OCI-LY3 (cell line): Measurements from ENCODE around the gene PCSK4.

Source experiments
- H2AFZ ChIP-seq: fragments of 200-600, 300-600 bp; shearing (Covaris generic); 2 replicates; pipeline ENCODE4 v1.6.0; 2014; ENCODE audit warnings: antibody characterized with exemption, low read depth, low read length
- H3K27ac ChIP-seq: fragments of 200-600, 300-600 bp; sonication (generic); 2 replicates; pipeline ENCODE4 v1.5.1; 2014; ENCODE audit warnings: mild to moderate bottlenecking, low read length, moderate library complexity, mixed read lengths
- H3K27me3 ChIP-seq: fragments of 200-600, 300-600 bp; sonication (generic); 2 replicates; pipeline ENCODE4 v1.6.1; 2014; ENCODE audit warnings: low read depth, low read length, mixed read lengths
- H3K36me3 ChIP-seq: fragments of 200-600, 300-600 bp; sonication (generic); replicated peaks from 2 replicates; pipeline ENCODE3; 2014; ENCODE audit warnings: low read depth, low read length, mixed read lengths
- H3K4me1 ChIP-seq: fragments of 300-600, 200-600 bp; sonication (generic); 2 replicates; pipeline ENCODE4 v1.6.1; 2014; ENCODE audit warnings: low read length, mixed read lengths
- H3K4me2 ChIP-seq: fragments of 200-600, 300-600 bp; sonication (generic); 2 replicates; pipeline ENCODE4 v1.6.1; 2014; ENCODE audit warnings: low read length, mixed read lengths
- H3K4me3 ChIP-seq: fragments of 300-600, 200-600 bp; sonication (generic); 2 replicates; pipeline ENCODE4 v1.5.1; 2014; ENCODE audit warnings: antibody characterized with exemption, mild to moderate bottlenecking, low read length, moderate library complexity
- H3K79me2 ChIP-seq: fragments of 300-600, 200-600 bp; shearing (Covaris generic); 2 replicates; pipeline ENCODE4 v1.6.1; 2014; ENCODE audit warnings: mild to moderate bottlenecking, low read length, mixed read lengths
- H3K9ac ChIP-seq: fragments of 300-600, 200-600 bp; shearing (Covaris generic); 2 replicates; pipeline ENCODE4 v1.6.0; 2014; ENCODE audit warnings: mild to moderate bottlenecking, low read length, moderate library complexity
- H3K9me3 ChIP-seq: fragments of 200-600, 300-600 bp; shearing (Covaris generic); 2 replicates; pipeline ENCODE4 v1.6.1; 2014; ENCODE audit warnings: low read length, mixed read lengths; ENCODE audit not compliant: insufficient read depth
- H4K20me1 ChIP-seq: fragments of 200-600, 300-600 bp; sonication (generic); 2 replicates; pipeline ENCODE4 v1.6.1; 2016; ENCODE audit warnings: low read length, mixed read lengths; ENCODE audit not compliant: insufficient read depth
- CTCF ChIP-seq: fragments of 200-600, 300-600 bp; sonication (generic); IDR thresholded peaks from 2 replicates; pipeline ENCODE4 v1.5.1; 2014; ENCODE audit warnings: antibody characterized with exemption, low read length, low read depth
- EZH2phosphoT487 ChIP-seq: fragments of 200-600 bp; shearing (Covaris generic); IDR thresholded peaks from 2 replicates; pipeline ENCODE4 v1.6.1; 2018; ENCODE audit warnings: antibody characterized with exemption, mixed run types, low read depth

PCSK4 gene

GRCh38 chr19:1472231-1473084 lies 17.7 kb downstream of the PCSK4 start:
- Histone ChIP-seq H3K36me3 (peaks cover 16% of the 10 kb centered on the region), H3K4me2 (no peak overlapping the region), H3K4me1 (0 out of 2 replicates have a peak, but pooled peaks cover 2% of the 10 kb centered on the region), H3K27me3 (no peaks in the 10 kb centered on the region), H2AFZ (no peak overlapping the region), H3K9me3 (no peaks in the 10 kb centered on the region), H3K9ac (no peak overlapping the region), H3K4me3 (no peak overlapping the region), H4K20me1 (peaks cover 30% of the 10 kb centered on the region), H3K79me2 (peaks cover 15% of the 10 kb centered on the region), H3K27ac (no peak overlapping the region)
- TF ChIP-seq EZH2phosphoT487, result no peak
- no peak for TF ChIP-seq CTCF

GRCh38 chr19:1471515-1472160 lies 18.5 kb downstream of the PCSK4 start:
- H3K9ac ChIP-seq, result no peak overlapping the region
- no peak overlapping the region for H2AFZ ChIP-seq
- H3K4me1 ChIP-seq, result no peaks in the 10 kb centered on the region
- no peaks in the 10 kb centered on the region for H3K27me3 ChIP-seq
- H3K4me2 ChIP-seq, result no peak overlapping the region
- no peaks in the 10 kb centered on the region for H3K9me3 ChIP-seq
- H3K36me3 ChIP-seq, result peaks cover 13% of the 10 kb centered on the region
- H4K20me1 ChIP-seq, result peaks cover 30% of the 10 kb centered on the region
- no peak overlapping the region for H3K4me3 ChIP-seq
- no peak overlapping the region for H3K27ac ChIP-seq
- no peak for TF ChIP-seq EZH2phosphoT487
- peak; percentile 23; the same call in 1 of the 2 replicates for TF ChIP-seq CTCF
- H3K79me2 ChIP-seq, result peaks cover 10% of the 10 kb centered on the region; the same call in 1 of the 2 replicates

- no peaks in the 10 kb centered on the region for H3K4me1 ChIP-seq
- H4K20me1 ChIP-seq, result peaks cover 30% of the 10 kb centered on the region
- TF ChIP-seq EZH2phosphoT487 (no peak), CTCF (no peak)
- no peak overlapping the region for H3K4me2 ChIP-seq
- no peaks in the 10 kb centered on the region for H3K27me3 ChIP-seq
- no peaks in the 10 kb centered on the region for H3K9me3 ChIP-seq
- H2AFZ ChIP-seq, result no peak overlapping the region
- peaks cover 4% of the 10 kb centered on the region; the same call in 1 of the 2 replicates for H3K79me2 ChIP-seq
- H3K27ac ChIP-seq, result no peak overlapping the region
- peaks cover 12% of the 10 kb centered on the region for H3K36me3 ChIP-seq
- H3K9ac ChIP-seq, result no peak overlapping the region
- no peak overlapping the region for H3K4me3 ChIP-seq
Measured at GRCh38 chr19:1471010-1471514, 19.1 kb downstream of the PCSK4 start.
